ENCODE measurements around the gene GRIK2.

The GRIK2 gene

DNA sequence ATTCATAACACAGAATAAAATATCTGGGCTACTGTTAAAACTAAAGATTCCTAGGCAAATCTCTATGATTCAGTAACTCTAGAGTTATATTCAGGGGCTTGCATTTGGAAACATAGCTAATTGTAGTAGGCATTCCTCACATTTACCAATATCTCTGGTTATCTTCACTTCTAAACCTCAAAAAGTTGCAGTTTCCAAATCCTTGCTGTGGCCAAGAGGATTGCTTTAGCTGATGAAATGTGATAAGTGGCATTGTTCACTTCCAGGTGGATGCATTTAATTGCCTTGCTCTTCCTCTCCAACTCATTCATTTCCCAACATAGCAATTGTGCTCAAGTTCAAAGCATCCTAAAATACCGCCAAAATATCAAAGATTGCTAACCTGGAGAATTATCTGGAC, 246.6 kb downstream of the GRIK2 start:
- DNase-seq: no peak

DNA sequence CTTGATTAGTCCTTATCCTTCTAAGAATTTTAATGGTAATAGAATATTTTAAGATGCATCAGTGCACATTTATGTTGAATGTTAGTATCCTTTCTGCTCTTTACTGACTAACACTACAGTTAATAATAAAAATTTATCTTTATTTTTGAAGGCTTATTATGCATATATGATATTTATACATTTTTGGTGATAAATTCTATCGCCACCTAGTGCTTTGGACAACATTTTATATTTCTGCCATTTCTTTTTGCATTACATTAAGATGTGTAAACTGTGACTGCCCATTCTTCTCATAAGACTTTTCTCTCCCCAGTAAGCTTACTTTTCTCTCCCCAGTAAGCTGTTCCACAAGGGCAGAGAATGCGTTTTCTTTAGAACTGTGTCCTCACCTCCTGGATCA, 252.3 kb downstream of the GRIK2 start:
- DNase-seq: no peak

DNA sequence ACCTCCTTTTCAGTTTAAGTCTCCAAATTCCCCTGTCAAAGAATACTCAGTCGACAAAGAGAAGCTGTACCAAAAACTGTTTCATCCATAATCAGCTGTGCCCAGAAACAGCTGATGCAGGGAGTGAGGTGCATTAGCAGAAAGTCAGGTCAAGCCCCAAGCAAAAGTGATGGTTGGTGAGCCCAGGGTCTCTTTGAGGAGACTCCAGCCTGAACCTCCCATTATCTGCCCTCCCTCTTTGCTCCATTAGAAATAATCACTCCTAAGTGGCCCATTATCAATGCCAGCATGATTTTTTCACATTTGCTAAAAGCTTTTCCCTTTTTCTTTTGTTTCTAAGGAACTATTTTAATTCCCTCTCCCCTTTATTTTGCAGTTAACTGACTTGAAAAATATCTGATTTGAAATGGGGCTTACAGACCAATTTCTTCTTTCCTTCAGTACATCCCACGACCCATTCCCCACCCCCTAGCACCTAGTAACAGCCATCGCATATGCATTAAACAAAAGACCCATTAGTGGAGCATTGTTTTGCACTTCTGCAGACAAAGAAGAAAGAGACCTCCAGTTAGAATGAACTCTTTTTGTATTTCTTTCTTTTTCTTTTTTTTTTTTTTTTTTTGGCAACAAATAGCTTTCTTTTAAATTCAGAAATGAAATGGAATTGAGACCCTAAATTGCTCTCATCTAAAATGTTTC, 257.0 kb downstream of the GRIK2 start:
- no peak for DNase-seq

DNA sequence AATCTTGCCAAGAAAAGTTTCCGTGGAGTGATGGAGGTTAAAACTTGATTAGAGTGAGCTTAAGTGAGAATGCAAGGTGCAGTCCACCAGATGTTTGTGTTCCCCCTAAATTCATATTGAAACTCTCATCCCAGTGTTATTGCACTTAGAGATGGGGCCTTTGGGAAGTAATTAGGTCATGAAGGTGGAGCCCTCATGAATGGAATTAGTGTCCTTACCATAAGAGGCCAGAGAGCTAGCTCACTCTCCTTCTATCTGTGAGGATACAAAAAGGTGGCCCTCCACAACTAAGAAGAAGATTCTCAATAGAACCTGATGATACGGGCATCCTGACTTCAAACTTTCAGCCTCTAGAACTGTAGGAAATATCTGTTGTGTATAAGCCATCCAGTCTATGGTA, 258.6 kb downstream of the GRIK2 start:
- no peak for DNase-seq

DNA sequence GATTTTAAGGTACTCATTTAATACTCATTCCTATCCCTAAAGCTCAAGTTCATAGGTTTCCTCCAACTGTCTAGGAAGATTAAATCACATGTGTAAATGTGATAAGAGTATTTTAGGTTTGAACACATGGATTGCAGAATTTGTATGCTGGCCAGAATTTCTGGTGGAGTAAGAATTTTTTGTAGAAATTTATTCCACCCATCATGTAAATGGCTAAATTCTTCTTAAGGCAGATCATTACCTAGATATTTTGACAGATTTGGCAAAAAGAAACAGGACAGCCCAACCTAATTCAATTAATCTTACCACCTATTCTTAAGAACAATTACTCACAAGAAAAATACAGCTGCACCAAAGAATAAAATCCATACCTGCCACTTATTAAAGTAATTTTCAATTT, 261.6 kb downstream of the GRIK2 start:
- DNase-seq: no peak

DNA sequence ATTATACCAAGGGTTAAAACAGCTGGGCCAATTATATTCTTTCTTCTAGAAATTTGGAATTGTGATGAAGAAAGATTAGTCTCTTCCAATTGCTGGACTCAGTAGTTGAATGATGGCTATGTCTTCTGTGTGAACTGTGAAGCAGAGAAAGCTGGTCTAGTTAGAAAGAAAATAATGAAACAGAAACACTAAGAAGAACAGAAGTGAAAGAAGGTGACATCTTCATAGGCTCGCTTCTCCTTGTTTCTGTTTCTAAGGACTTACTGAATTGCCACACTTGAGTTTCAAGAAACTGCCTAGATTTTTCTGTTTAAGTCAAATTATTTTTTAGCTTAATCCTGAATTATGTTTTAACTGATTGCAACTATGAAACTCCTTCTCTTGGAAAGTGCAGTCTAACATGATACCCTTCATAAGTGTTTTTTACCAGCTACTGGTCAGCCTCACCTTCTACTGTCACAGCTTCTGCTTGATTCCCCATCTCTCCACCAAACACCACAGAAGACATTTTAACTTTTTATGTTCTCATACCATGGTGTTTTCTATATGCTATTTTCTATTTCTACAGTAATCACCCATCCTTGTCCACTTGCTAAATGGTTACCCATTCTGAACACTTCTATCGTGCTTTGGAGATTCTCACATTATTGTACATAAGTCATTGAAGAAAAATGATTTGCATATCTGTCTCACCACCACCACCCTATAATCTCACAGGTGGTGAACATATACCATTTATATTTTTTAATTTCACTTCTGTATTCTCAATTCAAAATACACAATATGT, 268.8 kb downstream of the GRIK2 start:
- DNase-seq: no peak

DNA sequence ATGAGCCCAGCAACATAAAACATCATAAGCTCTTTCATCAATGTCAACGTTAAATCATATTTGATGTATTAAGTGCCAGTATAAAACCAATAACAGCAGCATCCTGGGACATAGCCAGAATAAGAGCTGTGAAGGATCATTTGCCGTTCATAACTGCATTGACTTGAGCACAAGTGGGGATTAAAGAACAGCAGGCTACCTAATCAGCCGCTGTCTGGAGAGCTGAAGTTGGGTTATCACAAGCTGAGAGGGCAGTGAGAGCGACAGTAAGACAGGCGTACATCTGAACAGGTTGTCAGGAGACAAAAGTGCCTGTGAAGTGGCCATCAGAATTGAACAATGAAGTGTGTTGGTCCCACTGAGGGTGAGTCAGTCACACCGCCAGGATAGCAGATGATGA, 269.6 kb downstream of the GRIK2 start:
- DNase-seq: no peak

DNA sequence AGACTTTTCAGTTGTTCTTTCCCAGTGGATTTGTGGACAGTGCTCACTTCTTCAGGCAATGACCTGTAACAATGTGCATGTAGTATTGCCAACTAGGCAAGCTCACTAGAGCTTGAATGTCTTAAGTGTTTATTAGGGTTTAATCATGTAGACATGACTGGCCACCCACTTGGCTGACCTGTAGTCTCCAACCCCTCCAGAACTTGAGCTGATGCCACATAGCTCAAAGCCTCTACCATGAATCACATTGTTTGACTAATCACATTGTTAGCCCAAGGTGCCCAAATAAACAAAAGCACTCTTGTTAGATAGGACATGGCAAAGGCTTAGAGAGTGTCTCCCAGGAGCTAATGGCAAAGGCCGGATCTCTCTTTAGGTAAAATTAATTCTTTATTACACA, 272.7 kb downstream of the GRIK2 start:
- no peak for DNase-seq

DNA sequence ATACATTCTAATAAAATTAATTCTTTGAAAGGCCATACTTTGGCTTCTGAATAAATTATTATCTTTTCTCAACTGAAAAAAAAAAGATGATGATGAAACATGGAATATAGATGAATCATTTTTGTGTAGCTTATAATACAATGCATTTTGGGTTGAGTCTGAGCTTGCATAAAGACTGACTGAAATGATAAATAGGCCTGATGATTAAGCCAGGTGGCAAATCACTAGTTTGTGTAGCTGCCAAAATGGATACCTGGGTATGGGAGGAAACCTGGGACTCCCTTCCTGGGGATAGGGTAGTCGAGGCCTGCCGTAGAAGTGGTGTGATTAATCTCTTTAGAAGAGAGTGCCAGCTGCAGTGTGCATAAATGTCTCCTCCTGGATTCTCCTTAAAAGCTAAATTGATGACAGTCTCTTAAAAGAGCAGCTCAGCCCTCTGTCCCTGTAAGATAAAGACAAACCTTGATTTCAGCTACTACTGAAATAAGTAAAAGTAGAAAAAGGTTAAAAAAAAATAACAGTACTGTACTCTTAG, 275.1 kb downstream of the GRIK2 start:
- no peak for DNase-seq

DNA sequence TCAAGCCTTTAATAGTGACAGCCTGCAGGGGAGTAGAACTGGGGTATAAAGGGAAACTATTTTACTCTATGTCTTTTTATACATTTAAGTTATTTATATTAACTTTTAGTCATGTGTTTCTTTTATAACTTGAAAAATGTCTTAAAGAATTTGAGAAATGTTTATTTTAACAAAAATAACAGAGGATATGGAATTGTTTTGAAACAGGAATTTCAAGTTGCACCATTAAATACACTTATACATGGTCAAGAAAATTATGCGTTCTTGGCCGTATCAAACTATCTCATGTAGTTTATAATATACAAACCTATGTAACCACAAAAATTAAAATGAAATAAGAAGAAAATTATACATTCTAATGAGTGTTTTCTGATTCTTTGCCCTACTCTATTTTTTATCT, 282.7 kb downstream of the GRIK2 start:
- no peak for DNase-seq

DNA sequence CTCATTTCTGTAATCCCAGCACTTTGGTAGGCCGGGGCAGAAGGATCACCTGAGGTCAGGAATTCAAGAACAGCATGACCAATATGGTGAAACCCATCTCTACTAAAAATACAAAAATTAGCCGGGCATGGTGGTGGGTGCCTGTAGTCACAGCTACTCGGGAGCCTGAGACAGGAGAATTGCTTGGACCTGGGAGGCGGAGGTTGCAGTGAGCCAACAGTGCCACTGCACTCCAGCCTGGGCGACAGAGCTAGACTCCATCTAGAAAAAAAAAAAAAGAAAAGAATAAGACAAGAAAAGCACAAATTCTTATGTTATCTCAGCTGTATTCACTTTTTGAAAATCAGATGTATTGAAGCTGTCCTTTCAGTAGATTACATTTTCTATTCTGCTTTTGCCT, 289.4 kb downstream of the GRIK2 start:
- DNase-seq: no peak

DNA sequence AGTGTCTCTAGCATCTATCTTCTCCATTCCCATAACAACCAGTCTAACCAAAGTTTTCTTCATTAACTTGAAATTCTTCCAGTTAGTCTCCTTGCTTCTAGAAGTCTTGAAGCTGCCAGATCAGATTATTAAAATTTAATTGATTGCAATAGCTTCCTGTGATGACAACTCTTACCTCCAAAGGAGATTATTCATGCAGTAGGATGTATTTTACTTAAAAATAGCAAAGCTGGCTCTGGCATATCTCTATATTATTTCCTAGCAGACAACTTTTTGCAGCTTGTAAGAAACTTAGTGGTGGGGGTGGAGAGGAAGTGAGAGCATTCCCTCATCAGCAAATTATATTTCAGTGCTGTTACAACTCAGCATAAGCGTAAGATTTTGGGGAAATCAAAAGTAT, 290.4 kb downstream of the GRIK2 start:
- no peak for DNase-seq

DNA sequence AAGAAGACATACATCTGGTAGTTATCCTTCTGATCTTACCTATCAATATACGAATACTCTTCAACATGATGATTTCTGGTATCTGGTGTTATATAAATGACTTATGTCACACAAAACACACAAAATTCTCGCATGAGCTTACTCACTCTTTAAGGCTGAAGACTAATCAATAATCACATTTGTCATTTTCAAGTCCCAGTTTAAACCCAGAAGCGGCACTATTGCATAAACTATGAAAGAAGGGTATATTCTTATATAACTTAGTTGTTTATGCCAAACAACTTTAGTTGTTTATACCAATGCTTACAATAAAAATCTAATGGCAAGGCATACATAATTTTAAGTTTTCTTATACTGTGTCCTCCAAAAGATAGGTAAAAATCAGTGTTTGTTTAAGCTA, 293.1 kb downstream of the GRIK2 start:
- DNase-seq: no peak

DNA sequence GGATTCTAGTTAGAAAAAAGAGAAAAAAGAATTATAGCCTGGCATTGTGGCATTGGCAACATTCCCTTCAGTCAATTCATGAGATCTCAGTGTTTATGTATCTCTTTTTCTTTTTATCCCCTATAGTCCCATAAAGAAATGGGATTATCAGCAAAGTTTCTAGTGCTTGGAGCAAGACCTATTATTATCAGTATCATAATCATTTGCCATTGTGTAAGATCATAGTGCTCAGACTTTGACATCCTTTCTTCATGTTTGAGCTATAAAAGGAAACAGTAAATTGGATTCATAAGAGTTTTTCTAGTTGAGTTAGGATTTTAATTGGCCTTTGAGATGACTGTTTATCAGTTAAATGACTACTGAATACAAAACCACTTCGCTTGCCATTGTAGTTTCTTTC, 295.6 kb downstream of the GRIK2 start:
- DNase-seq: no peak

DNA sequence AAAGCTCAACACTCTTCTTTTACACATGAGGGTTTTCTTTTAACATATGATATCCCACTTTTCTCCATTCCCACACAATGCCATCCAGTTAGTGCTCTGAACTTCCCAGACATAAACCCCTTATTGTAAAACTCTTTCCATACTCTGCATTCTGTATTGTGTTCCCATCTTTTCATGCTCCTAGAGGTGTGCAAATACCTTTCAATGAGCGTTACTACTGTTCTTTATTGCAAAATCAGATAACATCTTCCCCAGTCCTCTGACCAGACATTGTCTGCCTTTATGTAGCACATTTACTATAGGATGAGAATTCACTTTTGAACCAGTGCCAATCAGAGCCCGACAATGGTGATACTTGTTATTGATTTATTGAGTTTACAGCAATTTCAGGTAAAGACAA, 296.2 kb downstream of the GRIK2 start:
- no peak for DNase-seq

DNA sequence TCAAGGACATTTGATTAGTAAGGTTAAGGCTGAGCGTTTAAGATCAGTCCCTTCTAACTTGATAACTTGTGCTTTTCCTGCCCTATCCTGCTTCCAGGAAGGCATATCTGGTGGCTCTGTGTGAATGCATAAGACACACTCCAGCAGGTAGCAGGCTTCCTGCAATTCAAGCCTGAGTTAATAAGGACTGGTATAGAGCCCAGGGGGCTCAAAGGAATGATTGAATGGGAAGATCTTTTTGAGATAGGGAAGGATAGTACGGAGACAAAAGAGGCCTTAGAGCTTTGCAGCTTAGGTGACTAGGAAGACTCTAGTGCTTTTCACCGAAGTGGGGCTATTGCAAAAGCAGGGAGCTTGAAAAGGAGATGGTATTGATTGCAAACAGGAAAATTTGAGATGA, 307.1 kb downstream of the GRIK2 start:
- DNase-seq: no peak

DNA sequence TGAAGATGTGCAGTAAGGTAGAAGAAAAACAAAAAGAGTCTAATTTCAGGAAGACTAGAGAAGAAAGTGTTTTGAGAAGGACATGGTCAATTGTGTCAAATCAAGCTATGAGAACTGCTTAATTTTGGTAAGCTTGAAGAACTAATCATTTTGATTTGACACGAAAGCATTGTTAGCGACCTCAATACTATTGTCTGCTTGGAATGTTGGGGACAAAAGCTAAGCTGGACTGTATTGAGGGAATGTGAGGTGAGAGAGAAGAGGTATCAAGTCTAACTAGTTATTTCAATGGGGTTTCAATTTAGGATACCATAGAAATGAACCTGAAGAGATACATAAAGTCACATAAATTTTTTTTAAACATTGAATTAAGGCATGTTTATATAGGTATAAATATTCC, 309.8 kb downstream of the GRIK2 start:
- no peak for DNase-seq

DNA sequence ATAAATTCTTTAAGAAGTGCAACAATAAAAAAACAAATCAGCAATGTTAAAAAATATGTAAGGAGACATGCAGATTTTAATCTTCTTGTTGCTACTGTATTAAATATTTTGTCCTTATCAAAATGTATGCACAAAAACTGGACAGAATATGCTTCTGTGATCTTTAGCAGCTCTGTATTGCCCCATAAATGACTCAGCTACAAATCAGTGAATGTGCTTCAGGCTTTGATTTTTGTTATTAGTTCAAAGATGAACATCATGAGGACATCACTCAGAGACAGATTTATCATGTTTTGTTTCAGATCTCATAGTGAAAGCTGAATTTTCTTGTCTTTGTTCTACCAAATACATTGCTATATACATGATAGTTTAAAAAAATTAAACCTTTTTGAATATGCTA, 312.4 kb downstream of the GRIK2 start:
- no peak for DNase-seq

DNA sequence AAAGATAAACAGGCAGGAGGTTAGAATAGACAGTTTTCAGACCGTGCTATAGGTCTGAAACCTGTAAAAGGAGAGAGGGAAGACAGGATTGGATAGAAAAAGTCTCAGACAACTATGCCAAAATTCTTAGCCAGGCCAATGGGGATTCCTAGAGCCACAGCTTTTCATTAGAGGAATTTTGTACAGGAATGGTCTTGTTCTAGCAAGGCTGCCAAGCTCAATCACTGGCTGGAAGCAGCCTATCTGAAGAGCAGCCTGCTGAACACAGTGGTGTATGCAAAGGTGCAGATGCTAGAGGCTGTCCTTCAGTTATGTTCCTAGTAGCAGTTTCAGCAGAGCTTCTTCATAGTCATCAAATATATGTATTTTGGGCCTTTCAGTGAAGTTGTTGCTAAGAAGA, 313.1 kb downstream of the GRIK2 start:
- DNase-seq: no peak

DNA sequence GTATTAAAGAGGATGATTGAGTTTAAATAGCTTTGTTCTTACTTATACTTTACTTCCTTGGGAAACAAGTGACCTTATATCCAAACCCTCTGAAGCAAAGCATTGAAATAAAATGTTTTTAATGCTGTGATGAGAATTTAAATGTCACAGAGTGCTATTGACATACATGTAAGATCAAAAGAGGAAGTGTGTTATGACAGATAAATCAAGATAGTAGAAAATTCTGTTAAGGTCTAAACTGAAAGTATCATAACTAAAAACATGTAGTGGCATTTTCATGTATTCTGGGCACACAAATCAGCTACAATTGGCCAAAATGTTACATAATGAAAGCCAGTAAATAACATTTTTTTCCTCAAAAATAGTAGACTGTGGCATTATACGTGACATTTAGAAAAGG, 318.0 kb downstream of the GRIK2 start:
- DNase-seq: no peak

DNA sequence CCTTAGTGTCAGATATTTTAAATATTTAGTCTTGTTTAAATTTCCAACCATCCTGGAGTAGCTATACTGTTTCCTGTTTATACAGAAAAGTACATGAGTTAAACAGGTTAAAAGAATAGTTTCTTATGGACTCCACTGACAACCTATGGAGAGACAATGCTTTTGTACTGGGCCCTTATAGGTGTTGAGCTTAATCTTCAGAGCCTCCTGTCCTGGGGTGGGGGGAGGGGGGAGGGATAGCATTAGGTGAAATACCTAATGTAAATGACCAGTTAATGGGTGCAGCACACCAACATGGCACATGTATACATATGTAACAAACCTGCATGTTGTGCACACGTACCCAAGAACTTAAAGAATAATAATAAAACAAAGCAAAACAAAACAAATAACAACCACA, 322.9 kb downstream of the GRIK2 start:
- no peak for DNase-seq

DNA sequence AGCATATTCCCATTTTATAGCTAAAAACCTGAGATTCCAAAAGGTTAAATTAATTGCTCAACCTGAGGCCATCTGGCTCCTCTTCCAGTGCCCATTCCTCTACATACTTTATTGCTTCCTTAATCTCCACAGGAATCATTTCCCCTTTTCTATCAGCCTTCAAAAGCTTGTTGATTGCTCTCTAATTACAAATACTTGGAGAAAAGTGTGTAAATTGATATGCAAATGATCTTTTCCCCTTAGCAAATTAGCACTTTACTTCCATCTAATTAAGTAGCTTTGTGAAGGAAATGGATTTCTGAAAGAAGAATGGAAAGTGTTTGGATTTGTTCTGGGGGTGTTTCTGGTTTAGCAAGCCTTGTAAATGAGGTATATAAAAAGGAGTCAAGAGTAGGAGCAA, 323.3 kb downstream of the GRIK2 start:
- DNase-seq: no peak

DNA sequence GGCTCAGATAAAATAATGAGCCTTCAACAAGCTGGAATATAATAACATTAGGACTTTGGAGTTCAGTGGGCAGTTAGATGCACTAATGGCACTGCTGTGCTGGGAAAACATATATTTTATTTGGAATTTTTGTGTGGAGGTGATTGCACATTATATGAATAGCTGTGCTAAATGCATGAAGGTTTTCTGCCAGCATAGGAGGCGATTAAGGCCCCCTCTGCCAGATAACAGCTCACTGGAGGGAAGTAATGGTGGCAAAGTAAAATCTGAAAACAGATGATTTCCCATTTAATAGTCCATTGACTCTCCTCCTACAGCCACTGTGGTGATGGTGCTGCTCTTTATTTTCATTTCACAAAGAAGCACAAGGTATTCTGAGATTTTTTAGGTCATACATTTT, 326.0 kb downstream of the GRIK2 start:
- DNase-seq: no peak

DNA sequence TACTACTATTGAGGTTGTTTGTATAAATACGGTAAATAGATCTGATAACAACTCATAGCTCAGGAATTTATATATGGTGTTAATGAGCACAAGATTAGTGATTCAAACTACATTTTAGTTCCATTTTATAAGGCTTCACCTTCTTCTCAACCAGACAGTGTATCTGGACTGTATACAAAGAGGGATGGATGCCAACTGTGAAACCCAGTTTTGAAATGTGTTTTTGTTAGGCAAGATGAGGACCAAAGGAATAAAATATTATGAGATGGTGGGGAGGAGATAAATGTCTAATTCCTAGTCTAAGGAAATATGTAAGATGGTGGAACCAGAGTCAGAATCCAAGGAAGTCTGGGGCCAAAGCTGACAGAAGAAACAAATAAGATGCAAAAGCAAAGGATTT, 329.0 kb downstream of the GRIK2 start:
- DNase-seq: no peak
